ENCODE results near the gene SMIM30.
A peak's percentile ranks its signal among the peaks of the same experiment; 100 is the strongest.
"Not testable (repeated sequence)": the region's sequence is repeated elsewhere in the genome, so short reads cannot be mapped to it uniquely, and the experiment has no call there.

SMIM30 gene, protein sequence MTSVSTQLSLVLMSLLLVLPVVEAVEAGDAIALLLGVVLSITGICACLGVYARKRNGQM
- total RNA-seq, result 6.0 to 7.1 (median 6.1) reads per million in 3 donors

GRCh38 chr7:113118074-113118959 is at the start of gene SMIM30:
Gene SMIM30 (minus strand): TSS chr7:113118554. CDS start chr7:113117578, 976 bp downstream.
- peak within 1 kb of the TSS; percentile 67 for H3K27ac ChIP-seq (ENCODE audit: insufficient read depth, low read length, poor library complexity, severe bottlenecking)
- peak; percentile 68 to 81 (median 69) for DNase-seq
- no peaks in the 10 kb centered on the region for H3K27me3 ChIP-seq (replicated peaks; ENCODE audit: control insufficient read depth, insufficient read depth, low read length, poor library complexity, severe bottlenecking)

DNA sequence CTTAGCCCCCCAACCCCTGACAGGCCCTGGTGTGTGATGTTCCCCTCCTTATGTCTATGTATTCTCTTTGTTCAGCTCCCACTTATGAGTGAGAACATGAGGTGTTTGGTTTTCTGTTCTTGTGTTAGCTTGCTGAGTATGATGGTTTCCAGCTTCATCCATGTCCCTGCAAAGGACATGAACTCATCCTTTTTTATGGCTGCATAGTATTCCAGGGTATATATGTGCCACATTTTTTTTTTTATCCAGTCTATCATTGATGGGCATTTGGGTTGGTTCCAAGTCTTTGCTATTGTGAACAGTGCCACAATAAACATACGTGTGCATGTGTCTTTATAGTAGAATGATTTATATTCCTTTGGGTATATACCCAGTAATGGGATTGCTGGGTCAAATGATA is 47.8 kb upstream of the SMIM30 start:
- not testable (repeated sequence) for H3K4me1 ChIP-seq (ENCODE audit: control insufficient read depth, insufficient read depth, low read length, poor library complexity, severe bottlenecking); H3K27ac ChIP-seq (ENCODE audit: insufficient read depth, low read length, poor library complexity, severe bottlenecking); DNase-seq; H3K36me3 ChIP-seq (ENCODE audit: control insufficient read depth, insufficient read depth, low read length); H3K27me3 ChIP-seq (replicated peaks; ENCODE audit: control insufficient read depth, insufficient read depth, low read length, poor library complexity, severe bottlenecking); H3K9me3 ChIP-seq (ENCODE audit: control insufficient read depth, low read length); H3K4me3 ChIP-seq (ENCODE audit: insufficient read depth, low read depth, low read length, poor library complexity, severe bottlenecking)

More at GRCh38 chr7:113118074-113118959, at the start of gene SMIM30:
- Histone ChIP-seq H3K9me3 (ENCODE audit: control insufficient read depth, low read length) (no peaks in the 10 kb centered on the region), H3K4me3 (ENCODE audit: insufficient read depth, low read depth, low read length, poor library complexity, severe bottlenecking) (peak within 1 kb of the TSS; percentile 64), H3K4me1 (ENCODE audit: control insufficient read depth, insufficient read depth, low read length, poor library complexity, severe bottlenecking) (no peaks in the 10 kb centered on the region), H3K36me3 (ENCODE audit: control insufficient read depth, insufficient read depth, low read length) (no peaks in the 10 kb centered on the region)

DNA sequence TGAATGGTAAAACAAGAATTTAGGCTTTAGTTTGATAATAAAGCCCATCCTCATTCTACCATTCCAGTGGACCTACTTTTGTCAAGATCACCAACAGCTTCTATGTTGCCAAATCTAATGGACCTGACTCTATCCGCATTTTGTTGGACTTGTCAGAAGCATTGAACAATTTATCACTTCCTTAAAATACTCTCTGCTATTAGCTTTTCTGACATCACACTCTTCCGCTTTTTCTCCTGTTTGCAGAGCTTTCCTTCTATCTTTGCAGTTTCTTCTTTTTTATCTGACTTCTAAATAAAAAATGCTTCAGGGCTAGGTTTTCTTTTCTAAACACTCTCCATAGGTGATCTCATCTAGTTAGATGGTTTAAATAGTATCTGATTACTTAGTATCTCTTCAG is 42.7 kb upstream of the SMIM30 start:
- no peak for DNase-seq
- H3K4me3 ChIP-seq (ENCODE audit: insufficient read depth, low read depth, low read length, poor library complexity, severe bottlenecking), result no peak overlapping the region
- no peaks in the 10 kb centered on the region for H3K4me1 ChIP-seq (ENCODE audit: control insufficient read depth, insufficient read depth, low read length, poor library complexity, severe bottlenecking)
- H3K36me3 ChIP-seq (ENCODE audit: control insufficient read depth, insufficient read depth, low read length), result no peaks in the 10 kb centered on the region
- no peak overlapping the region for H3K27ac ChIP-seq (ENCODE audit: insufficient read depth, low read length, poor library complexity, severe bottlenecking)
- H3K9me3 ChIP-seq (ENCODE audit: control insufficient read depth, low read length), result no peaks in the 10 kb centered on the region
- H3K27me3 ChIP-seq (replicated peaks; ENCODE audit: control insufficient read depth, insufficient read depth, low read length, poor library complexity, severe bottlenecking), result no peaks in the 10 kb centered on the region

- H3K4me3 ChIP-seq (ENCODE audit: insufficient read depth, low read depth, low read length, poor library complexity, severe bottlenecking), result no peak overlapping the region
- no peak overlapping the region for H3K27ac ChIP-seq (ENCODE audit: insufficient read depth, low read length, poor library complexity, severe bottlenecking)
- no peak for DNase-seq
- no peaks in the 10 kb centered on the region for H3K27me3 ChIP-seq (replicated peaks; ENCODE audit: control insufficient read depth, insufficient read depth, low read length, poor library complexity, severe bottlenecking)
- H3K4me1 ChIP-seq (ENCODE audit: control insufficient read depth, insufficient read depth, low read length, poor library complexity, severe bottlenecking), result no peaks in the 10 kb centered on the region
- H3K9me3 ChIP-seq (ENCODE audit: control insufficient read depth, low read length), result no peaks in the 10 kb centered on the region
- H3K36me3 ChIP-seq (ENCODE audit: control insufficient read depth, insufficient read depth, low read length), result no peaks in the 10 kb centered on the region
Measured at GRCh38 chr7:113159746-113160339, 41.5 kb upstream of the SMIM30 start.

GRCh38 chr7:113158756-113159155 is 40.4 kb upstream of the SMIM30 start:
- DNase-seq, result no peak
- no peak overlapping the region for H3K27ac ChIP-seq (ENCODE audit: insufficient read depth, low read length, poor library complexity, severe bottlenecking)
- H3K4me1 ChIP-seq (ENCODE audit: control insufficient read depth, insufficient read depth, low read length, poor library complexity, severe bottlenecking), result no peaks in the 10 kb centered on the region
- no peaks in the 10 kb centered on the region for H3K27me3 ChIP-seq (replicated peaks; ENCODE audit: control insufficient read depth, insufficient read depth, low read length, poor library complexity, severe bottlenecking)
- H3K4me3 ChIP-seq (ENCODE audit: insufficient read depth, low read depth, low read length, poor library complexity, severe bottlenecking), result no peak overlapping the region
- no peaks in the 10 kb centered on the region for H3K36me3 ChIP-seq (ENCODE audit: control insufficient read depth, insufficient read depth, low read length)
- H3K9me3 ChIP-seq (ENCODE audit: control insufficient read depth, low read length), result no peaks in the 10 kb centered on the region

GRCh38 chr7:113154117-113154516 is 35.8 kb upstream of the SMIM30 start:
- H3K4me3 ChIP-seq (ENCODE audit: insufficient read depth, low read depth, low read length, poor library complexity, severe bottlenecking), result no peak overlapping the region
- no peaks in the 10 kb centered on the region for H3K36me3 ChIP-seq (ENCODE audit: control insufficient read depth, insufficient read depth, low read length)
- no peak for DNase-seq
- H3K4me1 ChIP-seq (ENCODE audit: control insufficient read depth, insufficient read depth, low read length, poor library complexity, severe bottlenecking), result no peaks in the 10 kb centered on the region
- no peaks in the 10 kb centered on the region for H3K9me3 ChIP-seq (ENCODE audit: control insufficient read depth, low read length)
- no peaks in the 10 kb centered on the region for H3K27me3 ChIP-seq (replicated peaks; ENCODE audit: control insufficient read depth, insufficient read depth, low read length, poor library complexity, severe bottlenecking)
- H3K27ac ChIP-seq (ENCODE audit: insufficient read depth, low read length, poor library complexity, severe bottlenecking), result no peak overlapping the region

- H3K4me3 ChIP-seq (ENCODE audit: insufficient read depth, low read depth, low read length, poor library complexity, severe bottlenecking), result no peak overlapping the region
- no peaks in the 10 kb centered on the region for H3K9me3 ChIP-seq (ENCODE audit: control insufficient read depth, low read length)
- H3K27me3 ChIP-seq (replicated peaks; ENCODE audit: control insufficient read depth, insufficient read depth, low read length, poor library complexity, severe bottlenecking), result no peaks in the 10 kb centered on the region
- no peaks in the 10 kb centered on the region for H3K36me3 ChIP-seq (ENCODE audit: control insufficient read depth, insufficient read depth, low read length)
- DNase-seq, result no peak
- H3K27ac ChIP-seq (ENCODE audit: insufficient read depth, low read length, poor library complexity, severe bottlenecking), result no peak overlapping the region
- no peaks in the 10 kb centered on the region for H3K4me1 ChIP-seq (ENCODE audit: control insufficient read depth, insufficient read depth, low read length, poor library complexity, severe bottlenecking)
Measured at GRCh38 chr7:113144817-113145216, 26.5 kb upstream of the SMIM30 start.

GRCh38 chr7:113143486-113144257 is 25.3 kb upstream of the SMIM30 start:
- Histone ChIP-seq H3K4me1 (ENCODE audit: control insufficient read depth, insufficient read depth, low read length, poor library complexity, severe bottlenecking) (no peaks in the 10 kb centered on the region), H3K27me3 (replicated peaks; ENCODE audit: control insufficient read depth, insufficient read depth, low read length, poor library complexity, severe bottlenecking) (no peaks in the 10 kb centered on the region), H3K4me3 (ENCODE audit: insufficient read depth, low read depth, low read length, poor library complexity, severe bottlenecking) (no peak overlapping the region), H3K36me3 (ENCODE audit: control insufficient read depth, insufficient read depth, low read length) (no peaks in the 10 kb centered on the region), H3K9me3 (ENCODE audit: control insufficient read depth, low read length) (no peaks in the 10 kb centered on the region), H3K27ac (ENCODE audit: insufficient read depth, low read length, poor library complexity, severe bottlenecking) (no peak overlapping the region)
- DNase-seq, result no peak

DNA sequence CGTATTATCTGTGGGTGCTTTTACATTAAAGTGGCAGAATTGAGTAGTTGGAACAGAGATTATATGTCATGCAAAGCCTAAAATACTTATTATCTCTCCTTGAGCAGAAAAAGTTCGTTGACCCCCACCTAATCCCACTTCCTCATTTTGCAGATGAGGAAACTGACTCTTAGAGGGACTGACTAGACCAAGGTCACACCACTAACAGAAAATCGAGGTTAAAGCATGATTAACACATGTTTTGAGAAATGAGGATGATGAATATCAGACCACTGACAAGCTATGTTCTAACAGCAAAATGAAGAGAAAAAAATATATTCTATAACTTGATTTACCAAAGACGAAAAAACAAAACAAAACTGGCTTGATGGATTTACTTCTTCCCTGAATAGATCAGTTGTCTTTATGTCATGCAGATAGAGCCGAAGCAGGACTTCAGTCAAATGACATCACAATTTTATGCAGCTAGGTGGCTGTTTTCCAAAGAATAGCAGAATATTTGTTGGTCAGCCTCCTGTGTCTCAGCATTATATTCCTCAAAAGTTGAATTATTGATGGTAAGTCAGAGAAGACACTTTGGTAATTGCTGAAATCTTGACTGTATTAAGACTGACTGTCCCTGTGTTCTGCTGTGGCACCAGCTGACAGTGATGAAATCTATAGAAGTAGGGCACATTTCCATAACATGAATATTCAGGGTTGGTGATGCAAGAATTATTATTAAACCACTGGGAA is 24.2 kb upstream of the SMIM30 start:
- Histone ChIP-seq H3K36me3 (ENCODE audit: control insufficient read depth, insufficient read depth, low read length) (no peaks in the 10 kb centered on the region), H3K9me3 (ENCODE audit: control insufficient read depth, low read length) (no peaks in the 10 kb centered on the region), H3K4me3 (ENCODE audit: insufficient read depth, low read depth, low read length, poor library complexity, severe bottlenecking) (no peak overlapping the region), H3K27ac (ENCODE audit: insufficient read depth, low read length, poor library complexity, severe bottlenecking) (no peak overlapping the region), H3K4me1 (ENCODE audit: control insufficient read depth, insufficient read depth, low read length, poor library complexity, severe bottlenecking) (no peaks in the 10 kb centered on the region), H3K27me3 (replicated peaks; ENCODE audit: control insufficient read depth, insufficient read depth, low read length, poor library complexity, severe bottlenecking) (no peaks in the 10 kb centered on the region)
- DNase-seq, result no peak

Measured in effector memory CD4-positive, alpha-beta T cell (primary cell).